Measurements from ENCODE around the gene PRKAR2B.

GRCh38 chr7:107064255-107064654 lies 19.8 kb downstream of the PRKAR2B start:
- TF ChIP-seq CTCF (IDR thresholded peaks at IDR 0.05) (no peak), POLR2A (IDR thresholded peaks at IDR 0.05) (no peak), EP300 (IDR thresholded peaks at IDR 0.05) (no peak)
